ENCODE data around the gene HIPK4. TPM values are rescaled to one million over a fixed set of nuclear protein-coding genes. Genes with fewer than 3 reads are reported as not detected.

HIPK4 gene
- total RNA-seq, 1 experiment from 2014 or later = 0.31 TPM

GRCh38 chr19:40331052-40331451, 58.9 kb downstream of the HIPK4 start:
- H3K4me3 Mint-ChIP-seq = no peak overlapping the region
- POLR2A ChIA-PET = no interaction called here
- H3K27me3 Mint-ChIP-seq (ENCODE audit: low read depth) = no peaks in the 10 kb centered on the region
- no peaks in the 10 kb centered on the region for H3K4me1 Mint-ChIP-seq
- CTCF ChIA-PET = interaction anchor here (0.6 kb wide), 1 partner anchor 61 kb away, joined by 3 read pairs; no protein-coding TSS in a partner anchor
- H3K36me3 Mint-ChIP-seq = peaks cover 36% of the 10 kb centered on the region
- DNase-seq (ENCODE audit: low spot score) (no peak), ATAC-seq (no peak)
- TF ChIP-seq ZNF219 (CRISPR knock-in tag; IDR thresholded peaks at IDR 0.05; ENCODE audit: borderline replicate concordance) = no peak
- no peak for TF ChIP-seq PREB (CRISPR knock-in tag; IDR thresholded peaks at IDR 0.05; ENCODE audit: borderline replicate concordance)
- no peak for TF ChIP-seq E2F5 (CRISPR knock-in tag; IDR thresholded peaks at IDR 0.05)
- no peak for TF ChIP-seq ZNF281 (CRISPR knock-in tag; IDR thresholded peaks at IDR 0.05)
- no peak for TF ChIP-seq TP53 (CRISPR knock-in tag; IDR thresholded peaks at IDR 0.05)
- TF ChIP-seq ZNF232 (CRISPR knock-in tag; IDR thresholded peaks at IDR 0.05) = no peak
- TF ChIP-seq ZSCAN18 (CRISPR knock-in tag; IDR thresholded peaks at IDR 0.05) = no peak
- TF ChIP-seq ATF1 (CRISPR knock-in tag; IDR thresholded peaks at IDR 0.05) = no peak
- H3K9me3 Mint-ChIP-seq = no peaks in the 10 kb centered on the region
- no peak overlapping the region for H3K27ac Mint-ChIP-seq

Small RNAs within 50 kb of the gene (microRNA-seq; reads per million reads assigned to microRNA genes)
- not detected for gene MIR6796 (ENCODE audit: borderline number of aligned reads)

Other genes with a start within 250 kb of the HIPK4 start
- 23.5 to 25.5 TPM (median 24.4 TPM) in 3 replicates for gene MAP3K10, start 198.8 kb downstream of the HIPK4 start, total RNA-seq (2021)
- 0.23 TPM in 1 of 3 replicates, not detected in the others for gene TTC9B, start 171.8 kb downstream of the HIPK4 start, total RNA-seq (2021)
- gene CCNP, start 163.5 kb downstream of the HIPK4 start, total RNA-seq (2021) = 0.83 to 2.4 TPM (median 1.9 TPM) in 3 replicates
- 156 to 174 TPM (median 161 TPM) in 3 replicates for gene AKT2, start 104.8 kb downstream of the HIPK4 start, total RNA-seq (2021)
- gene C19orf47, start 41.8 kb downstream of the HIPK4 start, total RNA-seq (2021) = 14.7 to 17.2 TPM (median 15.6 TPM) in 3 replicates
- gene PLD3, start 41.5 kb downstream of the HIPK4 start, total RNA-seq (2021) = 190 to 200 TPM (median 193 TPM) in 3 replicates
- gene PRX, start 23.2 kb upstream of the HIPK4 start, total RNA-seq (2021) = 8.2 to 8.4 TPM (median 8.3 TPM) in 3 replicates
- gene SERTAD1, start 35.8 kb upstream of the HIPK4 start, total RNA-seq (2021) = 6.8 to 8.6 TPM (median 7.4 TPM) in 3 replicates
- 31.9 to 34.6 TPM (median 33.6 TPM) in 3 replicates for gene SERTAD3, start 54.2 kb upstream of the HIPK4 start, total RNA-seq (2021)
- 35.1 to 38.5 TPM (median 37.1 TPM) in 3 replicates for gene BLVRB, start 75.6 kb upstream of the HIPK4 start, total RNA-seq (2021)
- gene SPTBN4, start 76.8 kb upstream of the HIPK4 start, total RNA-seq (2021) = 2.8 to 5.7 TPM (median 3.9 TPM) in 3 replicates
- gene SHKBP1, start 186.7 kb upstream of the HIPK4 start, total RNA-seq (2021) = 71.7 to 82.1 TPM (median 76.9 TPM) in 3 replicates
- gene LTBP4, start 211.2 kb upstream of the HIPK4 start, total RNA-seq (2021) = 125 to 168 TPM (median 166 TPM) in 3 replicates

Measured in WTC11 (cell line).